Cardiac fibroblast (primary cell): ENCODE measurements around the gene ITGAV.

Experiments
- DNase-seq, 2 donors: peaks; one replicate each; pipeline versions ENCODE4 v3.0.0 to v3.0.0-alpha.2; 2010; ENCODE audit warnings: low read depth in 2 of 2
- H3K4me3 ChIP-seq, 2 donors: replicated peaks in 1 of 2; 1 replicate in 1 of 2; 2 replicates in 1 of 2; pipeline ENCODE4 v1.5.1; 2011; ENCODE audit warnings: low read depth in 2 of 2, low read length in 2 of 2, mild to moderate bottlenecking in 2 of 2, moderate library complexity in 1 of 2
- CTCF ChIP-seq: IDR thresholded peaks from one replicate; pipeline ENCODE4 v1.5.1; 2011; ENCODE audit warnings: low read depth, mild to moderate bottlenecking, low read length, inconsistent platforms

The ITGAV gene

DNA sequence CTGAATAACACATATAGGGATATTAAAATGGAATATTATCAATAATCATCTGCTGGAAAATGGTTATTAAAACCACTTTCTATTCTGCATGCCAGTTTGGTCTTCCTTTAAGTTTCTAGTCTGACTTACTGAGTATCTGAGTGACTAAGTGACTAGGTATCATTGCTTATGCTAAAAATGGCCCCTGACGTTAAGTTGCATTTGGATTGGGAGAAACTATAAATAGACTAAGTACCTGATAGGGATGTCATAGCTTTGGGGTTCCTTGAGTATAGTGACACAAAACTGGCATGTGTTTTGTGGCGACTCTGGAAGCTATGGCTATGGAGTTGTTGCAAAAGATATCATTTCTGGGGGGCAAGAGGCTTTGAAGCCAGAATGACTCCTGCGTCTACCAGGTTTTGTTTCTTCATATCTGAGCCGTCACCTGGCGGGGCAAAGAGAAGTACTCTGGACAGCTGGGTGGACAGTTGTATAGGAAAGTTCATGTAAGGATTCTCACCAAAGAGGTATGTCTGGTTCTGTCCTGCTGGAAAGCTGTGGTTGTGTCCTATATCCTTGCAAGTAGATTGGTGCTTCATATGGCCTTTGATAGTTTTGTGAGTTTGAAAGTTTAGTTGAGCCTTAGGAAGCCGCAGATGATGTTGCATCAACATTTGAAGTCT lies 17.9 kb downstream of the ITGAV start:
- TF ChIP-seq CTCF: no peak
- H3K4me3 ChIP-seq: no peak overlapping the region
- DNase-seq: no peak

DNA sequence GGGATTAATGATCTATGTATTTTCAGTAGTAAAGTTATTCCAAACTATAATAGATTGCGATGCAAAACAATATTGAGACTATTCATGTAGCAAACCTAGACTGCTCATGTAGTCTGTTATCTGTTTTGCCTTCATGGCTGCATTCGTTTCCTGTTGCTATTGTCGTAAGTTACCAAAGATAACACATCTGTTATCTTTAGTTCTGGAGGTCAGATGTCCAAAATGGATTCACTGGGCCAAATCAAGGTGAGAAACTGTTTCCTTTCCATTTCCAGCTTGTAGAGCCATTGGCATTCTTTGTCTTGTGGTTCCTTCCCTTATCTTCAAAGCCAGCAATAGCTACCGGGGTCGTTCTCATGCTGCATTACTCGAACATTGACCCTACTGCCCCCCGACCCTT lies 20.9 kb downstream of the ITGAV start:
- no peak for TF ChIP-seq CTCF
- no peak for DNase-seq
- no peak overlapping the region for H3K4me3 ChIP-seq

DNA sequence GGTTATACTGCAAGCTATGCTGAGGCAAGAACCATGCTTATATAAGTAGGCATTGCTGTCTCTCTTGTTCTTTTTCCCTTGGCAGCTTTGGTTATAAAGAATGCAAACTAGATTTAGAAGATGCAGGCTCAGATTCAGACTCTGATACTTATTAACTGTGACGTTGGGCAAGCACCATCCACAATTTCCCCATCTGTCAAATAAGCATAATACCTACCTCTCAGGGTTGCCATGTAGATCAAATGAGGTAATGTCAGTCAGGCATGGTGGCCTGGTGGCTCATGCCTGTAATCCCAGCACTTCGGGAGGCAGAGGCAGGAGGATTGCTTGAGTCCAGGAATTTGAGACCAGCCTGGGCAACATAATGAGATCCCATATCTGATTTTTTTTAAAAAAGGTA lies 21.7 kb downstream of the ITGAV start:
- no peak for TF ChIP-seq CTCF
- DNase-seq: no peak

DNA sequence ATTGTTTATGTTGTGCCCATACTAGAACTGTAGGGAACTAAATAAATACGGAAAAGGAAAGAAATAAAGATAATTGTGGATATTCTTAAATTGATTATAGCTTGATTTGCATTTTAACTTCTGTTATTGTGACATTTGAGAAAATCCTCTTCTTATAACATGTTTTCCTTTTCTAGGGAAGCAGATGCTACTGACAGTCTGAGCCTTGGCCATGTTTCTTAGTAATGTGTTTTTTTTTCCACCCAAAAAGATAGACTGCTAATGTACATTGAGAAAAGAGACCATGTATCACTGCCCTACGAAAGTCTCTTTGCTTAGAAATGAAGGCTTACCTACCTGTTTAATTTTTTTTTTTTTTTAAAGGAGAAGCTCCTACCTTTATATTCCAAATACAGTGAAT lies 22.2 kb downstream of the ITGAV start:
- no peak for DNase-seq
- H3K4me3 ChIP-seq: no peak overlapping the region
- no peak for TF ChIP-seq CTCF

More for the DNA sequence above, 21.7 kb downstream of the ITGAV start:
- H3K4me3 ChIP-seq: no peak overlapping the region

DNA sequence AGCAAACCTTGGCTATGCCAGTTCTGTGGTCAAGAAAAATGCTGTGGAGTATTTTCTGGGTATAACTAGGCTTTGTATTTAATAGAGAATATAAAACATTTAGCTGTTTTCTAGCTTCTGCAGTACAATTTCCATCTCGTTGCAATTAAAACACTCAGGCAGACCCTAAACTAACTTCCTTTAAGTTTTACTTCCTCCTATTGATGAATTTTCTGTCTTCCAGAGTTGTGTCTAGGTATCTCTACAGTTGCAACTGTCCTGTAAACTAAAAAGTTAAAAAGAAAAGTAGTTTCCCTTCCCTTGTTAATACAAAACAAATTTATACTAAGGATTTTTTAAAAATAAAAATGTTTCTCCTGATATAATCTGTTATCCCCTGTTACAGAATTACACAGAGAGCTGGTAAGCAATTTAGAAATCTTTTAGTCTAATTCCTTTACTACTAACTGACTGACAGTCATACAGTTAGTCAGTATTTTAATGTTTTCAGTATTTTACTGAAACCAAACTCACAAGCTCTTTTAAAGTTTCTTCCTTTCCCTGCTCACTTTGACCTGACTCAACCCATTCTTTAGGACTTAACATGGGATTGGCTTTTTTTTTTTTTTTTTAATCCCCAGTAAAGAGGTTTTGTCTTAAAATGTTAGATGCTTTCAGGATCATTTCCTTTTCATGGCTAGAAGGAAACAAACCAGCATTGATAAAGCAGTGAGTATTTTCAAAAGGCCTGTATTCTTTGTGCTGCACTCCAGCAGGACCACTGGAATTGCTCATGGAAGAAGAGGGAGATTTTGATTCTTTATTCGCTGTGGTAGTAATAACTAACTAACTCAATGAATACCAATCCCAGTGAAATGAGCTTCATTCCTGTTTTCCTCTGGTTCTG lies 22.9 kb downstream of the ITGAV start:
- no peak for DNase-seq
- no peak for TF ChIP-seq CTCF
- no peak overlapping the region for H3K4me3 ChIP-seq

- TF ChIP-seq CTCF: no peak
- no peak overlapping the region for H3K4me3 ChIP-seq
- DNase-seq: no peak
These were observed 24.5 kb downstream of the ITGAV start for GRCh38 chr2:186614373-186614772.
